GM21381 (cell line): ENCODE results near the gene C14orf119.

ENCODE experiments used
- ATAC-seq: cut with Tn5 transposase; IDR thresholded peaks from one replicate; pipeline ENCODE4 v1.9.1; 2021; ENCODE audit warnings: mild to moderate bottlenecking, moderate library complexity; ENCODE audit not compliant: unreplicated experiment

Gene C14orf119

GRCh38 chr14:23060536-23061260, 34.6 kb upstream of the C14orf119 start:
- no peak for ATAC-seq

- ATAC-seq: no peak
Observed at GRCh38 chr14:23062002-23062401, 33.3 kb upstream of the C14orf119 start.

- ATAC-seq: no peak
Observed at GRCh38 chr14:23063601-23064000, 31.7 kb upstream of the C14orf119 start.

GRCh38 chr14:23066368-23066767, 28.9 kb upstream of the C14orf119 start:
- ATAC-seq: no peak

- no peak for ATAC-seq
Observed at GRCh38 chr14:23066855-23067744, 28.2 kb upstream of the C14orf119 start.

GRCh38 chr14:23067847-23068788, 27.2 kb upstream of the C14orf119 start:
- ATAC-seq: no peak

GRCh38 chr14:23068789-23069412, 26.4 kb upstream of the C14orf119 start:
- ATAC-seq: no peak

GRCh38 chr14:23069413-23069806, 25.9 kb upstream of the C14orf119 start:
- no peak for ATAC-seq

- no peak for ATAC-seq
Observed at GRCh38 chr14:23070262-23071129, 24.8 kb upstream of the C14orf119 start.

- peak; percentile 91 for ATAC-seq
Observed at GRCh38 chr14:23071244-23071920, 23.9 kb upstream of the C14orf119 start.

- no peak for ATAC-seq
Observed at GRCh38 chr14:23071921-23072539, 23.3 kb upstream of the C14orf119 start.

- ATAC-seq: no peak
Observed at GRCh38 chr14:23074906-23075305, 20.4 kb upstream of the C14orf119 start.

- ATAC-seq: no peak
Observed at GRCh38 chr14:23076785-23077408, 18.4 kb upstream of the C14orf119 start.

- no peak for ATAC-seq
Observed at GRCh38 chr14:23077962-23078361, 17.3 kb upstream of the C14orf119 start.

- no peak for ATAC-seq
Observed at GRCh38 chr14:23078692-23079116, 16.6 kb upstream of the C14orf119 start.

GRCh38 chr14:23079716-23080115, 15.6 kb upstream of the C14orf119 start:
- no peak for ATAC-seq

GRCh38 chr14:23080474-23080873, 14.8 kb upstream of the C14orf119 start:
- no peak for ATAC-seq

GRCh38 chr14:23085458-23085857, 9.8 kb upstream of the C14orf119 start:
- ATAC-seq: no peak
